B cell (primary cell): Measurements from ENCODE around the gene FMN1. TPM values are rescaled to one million over a fixed set of nuclear protein-coding genes. Genes with fewer than 3 reads are reported as not detected.

Source experiments
- ATAC-seq: fragments of 200-7000 bp; cut with Tn5 transposase; one replicate; pipeline ENCODE4 v1.10.0; 2021; ENCODE audit warnings: low read depth, mild to moderate bottlenecking, moderate number of reproducible peaks, moderate library complexity
- CTCF ChIA-PET: fragments of 350-600 bp; sonication (Branson Sonifier 250); formaldehyde crosslinking; loops from one replicate; lab custom pipeline; 2021; ENCODE audit warnings: antibody characterized with exemption, inconsistent platforms; lab: Charles Lee
- POLR2A ChIA-PET: fragments of 350-600 bp; sonication (Branson Sonifier 250); formaldehyde crosslinking; loops from one replicate; lab custom pipeline; 2021; ENCODE audit warnings: antibody characterized with exemption; lab: Charles Lee
- DNase-seq: peaks from one replicate; pipeline ENCODE4 v3.0.0; 2013
- H2AFZ ChIP-seq: 2 replicates; pipeline ENCODE4 v1.6.1; 2012; ENCODE audit warnings: mild to moderate bottlenecking, low read depth, low read length; ENCODE audit not compliant: insufficient read depth, poor library complexity, severe bottlenecking
- H3K27ac ChIP-seq, 2 donors: 1 replicate in 1 of 2; 2 replicates in 1 of 2; pipeline ENCODE4 v1.5.1; 2012 to 2013; ENCODE audit warnings: low read length in 2 of 2, mild to moderate bottlenecking in 2 of 2, moderate library complexity in 1 of 2
- H3K27me3 ChIP-seq, 4 experiments: fragments of 200-600 bp in 1 of 4; sonication (generic) in 1 of 4; replicated peaks in 1 of 4; 1 replicate in 2 of 4; 2 replicates in 2 of 4; pipeline versions ENCODE4 v1.6.1 to v1.7.0; 2013 to 2016; ENCODE audit warnings: low read length in 3 of 4, mild to moderate bottlenecking in 2 of 4, mixed read lengths in 1 of 4, moderate library complexity in 1 of 4; ENCODE audit not compliant: insufficient read depth in 4 of 4, control insufficient read depth in 3 of 4; ENCODE audit errors: control extremely low read depth in 1 of 4
- H3K36me3 ChIP-seq, 2 experiments: replicated peaks in 1 of 2; 1 replicate in 1 of 2; 2 replicates in 1 of 2; pipeline versions ENCODE4 v1.6.1 to v1.7.1; 2013; ENCODE audit warnings: low read length in 1 of 2; ENCODE audit not compliant: insufficient read depth in 2 of 2, control insufficient read depth in 1 of 2; ENCODE audit errors: control extremely low read depth in 1 of 2, extremely low read depth in 1 of 2
- H3K4me1 ChIP-seq, 2 donors: fragments of 200-600 bp in 1 of 2; sonication (generic) in 1 of 2; 1 replicate in 1 of 2; 2 replicates in 1 of 2; pipeline versions ENCODE4 v1.5.1 to v1.6.1; 2013 to 2017; ENCODE audit warnings: low read length in 2 of 2; ENCODE audit not compliant: control insufficient read depth in 2 of 2, insufficient read depth in 2 of 2
- H3K4me2 ChIP-seq: replicated peaks from 2 replicates; pipeline ENCODE3; 2012; ENCODE audit warnings: mild to moderate bottlenecking, low read depth, low read length; ENCODE audit not compliant: poor library complexity, severe bottlenecking
- H3K4me3 ChIP-seq, 5 experiments: fragments of 200-600 bp in 1 of 5; sonication (generic) in 1 of 5; 1 replicate in 3 of 5; 2 replicates in 2 of 5; pipeline versions ENCODE4 v1.5.1 to v1.7.0; 2011 to 2016; ENCODE audit warnings: low read length in 4 of 5, mild to moderate bottlenecking in 4 of 5, low read depth in 2 of 5, control low read depth in 1 of 5, moderate library complexity in 1 of 5; ENCODE audit not compliant: insufficient read depth in 1 of 5; ENCODE audit errors: control extremely low read depth in 1 of 5, extremely low read depth in 1 of 5
- H3K79me2 ChIP-seq: fragments of 200-600 bp; sonication (generic); one replicate; pipeline ENCODE4 v1.6.0; 2016; ENCODE audit warnings: low read length; ENCODE audit not compliant: control insufficient read depth, insufficient read depth
- H3K9ac ChIP-seq: fragments of 200-600 bp; sonication (generic); 2 replicates; pipeline ENCODE4 v1.6.1; 2017; ENCODE audit warnings: mild to moderate bottlenecking, low read length, moderate library complexity
- H3K9me3 ChIP-seq, 3 donors: one replicate each; pipeline versions ENCODE4 v1.6.1 to v1.7.1; 2013; ENCODE audit warnings: low read length in 2 of 3; ENCODE audit not compliant: control insufficient read depth in 2 of 3, insufficient read depth in 1 of 3; ENCODE audit errors: control extremely low read depth in 1 of 3
- H4K20me1 ChIP-seq: 2 replicates; pipeline ENCODE4 v1.6.0; 2012; ENCODE audit warnings: mild to moderate bottlenecking, low read length; ENCODE audit not compliant: insufficient read depth, control insufficient read depth, poor library complexity, severe bottlenecking
- H3K27ac Mint-ChIP-seq: one replicate; pipeline ENCODE4 v1.8.0; 2021; ENCODE audit warnings: mixed read lengths
- H3K27me3 Mint-ChIP-seq: one replicate; pipeline ENCODE4 v1.8.0; 2021; ENCODE audit warnings: mixed read lengths
- H3K4me1 Mint-ChIP-seq: one replicate; pipeline ENCODE4 v1.8.0; 2021; ENCODE audit warnings: mixed read lengths
- H3K4me3 Mint-ChIP-seq: one replicate; pipeline ENCODE4 v1.8.0; 2021; ENCODE audit warnings: mixed read lengths
- H3K9me3 Mint-ChIP-seq: one replicate; pipeline ENCODE4 v1.8.0; 2022; ENCODE audit warnings: mixed read lengths; ENCODE audit not compliant: insufficient read depth
- EZH2 ChIP-seq: IDR thresholded peaks from 2 replicates; pipeline ENCODE4 v1.6.1; 2012; ENCODE audit warnings: borderline replicate concordance, low read depth, mild to moderate bottlenecking, moderate library complexity, low read length; ENCODE audit not compliant: insufficient read depth, poor library complexity, severe bottlenecking
- WGBS: methylation state at CpG from one replicate; pipeline ENCODE4 v1.1.5; 2013; ENCODE audit warnings: missing lambda C conversion rate; ENCODE audit not compliant: insufficient coverage; 5-methylcytosine and 5-hydroxymethylcytosine counted together
- intact Hi-C: fragments of 100-400 bp; cut with micrococcal nuclease; formaldehyde crosslinking; loops from one replicate; pipeline ENCODE4 v1.10.0; 2022
- polyA plus RNA-seq: library from polyadenylated mRNA; depleted of rRNA; stranded (reverse); fragments of >200 nt; gene quantifications from 2 replicates; pipeline ENCODE4 v1.2.3, GENCODE V29; 2012
- total RNA-seq, 2 donors: library from RNA; stranded (reverse); fragments of 120-200 nt in 1 of 2; gene quantifications; 1 replicate in 1 of 2; 2 replicates in 1 of 2; pipeline versions ENCODE4 v1.2.3 to v1.2.4, GENCODE V29; 2013 to 2022
- TF ChIP-seq, protein P1 (sequence below): fragments of 200-600 bp; IDR thresholded peaks from one replicate; pipeline ENCODE4 v1.8.0; 2022; ENCODE audit warnings: antibody characterized with exemption, mild to moderate bottlenecking

FMN1 gene
- total and polyA plus RNA-seq, 2 donors (not counting 1 experiment from before 2014, with no cell fraction given): 0.21 to 0.96 TPM

DNA sequence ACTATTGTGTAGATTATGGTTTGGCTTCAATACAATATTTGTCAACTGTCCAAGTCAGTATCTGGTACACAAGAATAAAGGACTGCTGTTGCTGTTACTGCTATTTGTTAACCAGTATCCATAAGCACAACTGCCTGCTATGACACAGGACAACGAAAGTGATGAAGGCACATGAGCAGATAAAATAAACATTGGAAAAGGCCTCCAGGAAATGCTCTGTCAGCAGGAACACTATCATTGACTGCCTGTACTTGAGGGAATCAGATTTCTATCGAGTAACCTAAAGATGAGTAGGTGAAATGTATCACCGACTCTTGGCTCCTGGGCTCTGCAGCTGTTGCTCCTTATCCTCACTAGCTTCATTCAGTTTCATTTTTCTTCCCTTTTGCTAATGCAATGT lies 56.5 kb downstream of the FMN1 start:
- Histone ChIP-seq H3K27ac (no peak overlapping the region), H3K9ac (no peak overlapping the region), H2AFZ (no peak overlapping the region), H3K27me3 (no peaks in the 10 kb centered on the region), H3K9me3 (no peaks in the 10 kb centered on the region), H4K20me1 (no peaks in the 10 kb centered on the region), H3K4me2 (no peak overlapping the region), H3K4me3 (no peak overlapping the region), H3K4me1 (no peaks in the 10 kb centered on the region), H3K36me3 (no peaks in the 10 kb centered on the region), H3K79me2 (no peaks in the 10 kb centered on the region)
- no peak for TF ChIP-seq EZH2
- TF ChIP-seq, protein P1, sequence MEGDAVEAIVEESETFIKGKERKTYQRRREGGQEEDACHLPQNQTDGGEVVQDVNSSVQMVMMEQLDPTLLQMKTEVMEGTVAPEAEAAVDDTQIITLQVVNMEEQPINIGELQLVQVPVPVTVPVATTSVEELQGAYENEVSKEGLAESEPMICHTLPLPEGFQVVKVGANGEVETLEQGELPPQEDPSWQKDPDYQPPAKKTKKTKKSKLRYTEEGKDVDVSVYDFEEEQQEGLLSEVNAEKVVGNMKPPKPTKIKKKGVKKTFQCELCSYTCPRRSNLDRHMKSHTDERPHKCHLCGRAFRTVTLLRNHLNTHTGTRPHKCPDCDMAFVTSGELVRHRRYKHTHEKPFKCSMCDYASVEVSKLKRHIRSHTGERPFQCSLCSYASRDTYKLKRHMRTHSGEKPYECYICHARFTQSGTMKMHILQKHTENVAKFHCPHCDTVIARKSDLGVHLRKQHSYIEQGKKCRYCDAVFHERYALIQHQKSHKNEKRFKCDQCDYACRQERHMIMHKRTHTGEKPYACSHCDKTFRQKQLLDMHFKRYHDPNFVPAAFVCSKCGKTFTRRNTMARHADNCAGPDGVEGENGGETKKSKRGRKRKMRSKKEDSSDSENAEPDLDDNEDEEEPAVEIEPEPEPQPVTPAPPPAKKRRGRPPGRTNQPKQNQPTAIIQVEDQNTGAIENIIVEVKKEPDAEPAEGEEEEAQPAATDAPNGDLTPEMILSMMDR: no peak
- Mint-ChIP-seq H3K9me3 (no peaks in the 10 kb centered on the region), H3K4me3 (no peak overlapping the region), H3K4me1 (no peaks in the 10 kb centered on the region), H3K27me3 (peaks cover 29% of the 10 kb centered on the region), H3K27ac (no peak overlapping the region)
- intact Hi-C loops: no loop called here
- ATAC-seq: no peak
- WGBS: 80% methylated on average over 1 of the region's 3 CpGs
- ChIA-PET CTCF (interaction anchor here (0.9 kb wide), 1 partner anchor 293 kb away, joined by 3 read pairs; no protein-coding TSS in a partner anchor), POLR2A (no interaction called here)
- no peak for DNase-seq

DNA sequence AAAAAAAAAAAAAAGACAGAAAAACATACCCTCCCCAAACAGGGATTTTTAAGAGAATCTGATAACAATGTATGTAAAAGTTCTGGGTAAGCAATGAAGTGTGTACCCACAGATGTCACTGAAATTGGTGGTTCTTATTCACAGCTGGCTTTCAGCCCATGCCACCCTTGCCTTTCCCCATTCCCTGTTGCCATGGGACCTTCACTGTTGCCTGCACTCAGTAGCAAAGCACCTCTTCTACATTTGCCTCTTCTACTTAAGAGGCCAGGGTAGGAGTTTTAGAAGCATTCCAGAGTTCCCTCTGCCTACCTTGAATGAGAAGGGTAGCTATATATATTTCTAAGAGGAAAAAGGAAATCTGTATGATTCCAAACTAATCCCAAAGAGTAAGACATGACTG lies 57.4 kb downstream of the FMN1 start:
- intact Hi-C loops: no loop called here
- H3K4me3 ChIP-seq: no peak overlapping the region
- POLR2A ChIA-PET: no interaction called here
- H4K20me1 ChIP-seq: no peaks in the 10 kb centered on the region
- H3K9ac ChIP-seq: no peak overlapping the region
- H3K27ac ChIP-seq: no peak overlapping the region
- no peaks in the 10 kb centered on the region for H3K36me3 ChIP-seq
- Mint-ChIP-seq H3K9me3 (no peaks in the 10 kb centered on the region), H3K27me3 (peaks cover 28% of the 10 kb centered on the region), H3K4me1 (no peaks in the 10 kb centered on the region), H3K27ac (no peak overlapping the region), H3K4me3 (no peak overlapping the region)
- no peaks in the 10 kb centered on the region for H3K4me1 ChIP-seq
- ATAC-seq (no peak), DNase-seq (no peak)
- H3K4me2 ChIP-seq: no peak overlapping the region
- no peak for TF ChIP-seq EZH2
- H3K79me2 ChIP-seq: no peaks in the 10 kb centered on the region
- no peaks in the 10 kb centered on the region for H3K27me3 ChIP-seq
- H3K9me3 ChIP-seq: no peaks in the 10 kb centered on the region
- CTCF ChIA-PET: interaction anchor here (0.6 kb wide), 1 partner anchor 14 kb away, joined by 3 read pairs; no protein-coding TSS in a partner anchor
- H2AFZ ChIP-seq: no peak overlapping the region
